Measurements from ENCODE around the gene KNTC1. TPM values are rescaled to one million over a fixed set of nuclear protein-coding genes. Genes with fewer than 3 reads are reported as not detected.

The KNTC1 gene
- total and polyA plus RNA-seq, 2 of the 13 experiments (the other 11 are each of a cell fraction or from before 2014, with no cell fraction given), result 45.1 to 57.6 TPM

DNA sequence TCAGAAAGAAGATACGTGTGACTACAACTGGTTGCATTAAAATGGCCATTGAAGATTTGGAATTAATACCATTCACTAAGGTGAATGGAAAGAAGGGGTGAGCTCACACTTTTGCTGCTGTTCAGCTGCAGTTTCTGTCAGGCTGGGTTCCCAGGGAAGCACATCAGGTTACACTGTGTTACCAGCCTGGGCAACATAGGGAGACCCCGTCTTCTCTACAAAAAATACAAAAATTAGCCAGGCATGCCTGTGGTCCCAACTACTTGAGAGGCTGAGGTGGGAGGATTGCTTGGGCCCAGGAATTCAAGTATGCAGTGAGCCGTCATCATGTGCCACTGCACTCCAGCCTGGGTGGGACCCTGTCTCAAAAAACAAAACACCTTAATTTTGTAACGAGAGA is 13.4 kb upstream of the KNTC1 start:
- POLR2A ChIA-PET, result interaction anchor here (1.3 to 3.3 kb wide), 4 partner anchors 10 to 25 kb away, joined by 5 to 13 read pairs (median 6); partner anchors contain the start of genes KNTC1, RSRC2 and ZCCHC8
- CTCF ChIA-PET (ENCODE audit: low intra/inter-chr PET ratio, low total read pairs), result no interaction called here
- 92% methylated on average over 4 of the region's 4 CpGs for WGBS (ENCODE audit: low lambda C conversion rate)
- no peak for TF ChIP-seq ZSCAN9 (CRISPR knock-in tag; IDR thresholded peaks at IDR 0.05; ENCODE audit: borderline replicate concordance)
- no peak for TF ChIP-seq ZNF282 (IDR thresholded peaks at IDR 0.05; ENCODE audit: partially characterized antibody)
- TF ChIP-seq BHLHE40 (IDR thresholded peaks at IDR 0.05; ENCODE audit: low read length), result no peak
- no peak for TF ChIP-seq U2AF1 (optimal IDR thresholded peaks at IDR 0.05; ENCODE audit: low read depth, low read length)
- TF ChIP-seq, protein P1, sequence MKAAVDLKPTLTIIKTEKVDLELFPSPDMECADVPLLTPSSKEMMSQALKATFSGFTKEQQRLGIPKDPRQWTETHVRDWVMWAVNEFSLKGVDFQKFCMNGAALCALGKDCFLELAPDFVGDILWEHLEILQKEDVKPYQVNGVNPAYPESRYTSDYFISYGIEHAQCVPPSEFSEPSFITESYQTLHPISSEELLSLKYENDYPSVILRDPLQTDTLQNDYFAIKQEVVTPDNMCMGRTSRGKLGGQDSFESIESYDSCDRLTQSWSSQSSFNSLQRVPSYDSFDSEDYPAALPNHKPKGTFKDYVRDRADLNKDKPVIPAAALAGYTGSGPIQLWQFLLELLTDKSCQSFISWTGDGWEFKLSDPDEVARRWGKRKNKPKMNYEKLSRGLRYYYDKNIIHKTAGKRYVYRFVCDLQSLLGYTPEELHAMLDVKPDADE (CRISPR knock-in tag; IDR thresholded peaks at IDR 0.05), result no peak
- peak; percentile 25; the same call in 1 of the 2 replicates for TF ChIP-seq POLR2G (IDR thresholded peaks at IDR 0.05; ENCODE audit: low read depth, low read length)
- TF ChIP-seq XBP1 (CRISPR knock-in tag; IDR thresholded peaks at IDR 0.05), result no peak
- no peak for TF ChIP-seq NFRKB (IDR thresholded peaks at IDR 0.05)
- TF ChIP-seq RBFOX2 (IDR thresholded peaks at IDR 0.05; ENCODE audit: low read depth, low read length), result 0 out of 2 replicates have a peak, but pooled peaks have one; percentile 8
- TF ChIP-seq ZNF33B (CRISPR knock-in tag; IDR thresholded peaks at IDR 0.05), result no peak
- no peak for TF ChIP-seq ZNF430 (CRISPR knock-in tag; IDR thresholded peaks at IDR 0.05)
- TF ChIP-seq, protein P2, sequence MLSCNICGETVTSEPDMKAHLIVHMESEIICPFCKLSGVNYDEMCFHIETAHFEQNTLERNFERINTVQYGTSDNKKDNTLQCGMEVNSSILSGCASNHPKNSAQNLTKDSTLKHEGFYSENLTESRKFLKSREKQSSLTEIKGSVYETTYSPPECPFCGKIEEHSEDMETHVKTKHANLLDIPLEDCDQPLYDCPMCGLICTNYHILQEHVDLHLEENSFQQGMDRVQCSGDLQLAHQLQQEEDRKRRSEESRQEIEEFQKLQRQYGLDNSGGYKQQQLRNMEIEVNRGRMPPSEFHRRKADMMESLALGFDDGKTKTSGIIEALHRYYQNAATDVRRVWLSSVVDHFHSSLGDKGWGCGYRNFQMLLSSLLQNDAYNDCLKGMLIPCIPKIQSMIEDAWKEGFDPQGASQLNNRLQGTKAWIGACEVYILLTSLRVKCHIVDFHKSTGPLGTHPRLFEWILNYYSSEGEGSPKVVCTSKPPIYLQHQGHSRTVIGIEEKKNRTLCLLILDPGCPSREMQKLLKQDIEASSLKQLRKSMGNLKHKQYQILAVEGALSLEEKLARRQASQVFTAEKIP (CRISPR knock-in tag; IDR thresholded peaks at IDR 0.05; ENCODE audit: borderline replicate concordance), result no peak
- 0 out of 2 replicates have a peak, but pooled peaks have one; percentile 33 for TF ChIP-seq ZNF121 (CRISPR knock-in tag; IDR thresholded peaks at IDR 0.05)
- no peak for TF ChIP-seq RFX1 (IDR thresholded peaks at IDR 0.05)
- TF ChIP-seq SSRP1 (CRISPR knock-in tag; IDR thresholded peaks at IDR 0.05), result no peak
- TF ChIP-seq, protein P3, sequence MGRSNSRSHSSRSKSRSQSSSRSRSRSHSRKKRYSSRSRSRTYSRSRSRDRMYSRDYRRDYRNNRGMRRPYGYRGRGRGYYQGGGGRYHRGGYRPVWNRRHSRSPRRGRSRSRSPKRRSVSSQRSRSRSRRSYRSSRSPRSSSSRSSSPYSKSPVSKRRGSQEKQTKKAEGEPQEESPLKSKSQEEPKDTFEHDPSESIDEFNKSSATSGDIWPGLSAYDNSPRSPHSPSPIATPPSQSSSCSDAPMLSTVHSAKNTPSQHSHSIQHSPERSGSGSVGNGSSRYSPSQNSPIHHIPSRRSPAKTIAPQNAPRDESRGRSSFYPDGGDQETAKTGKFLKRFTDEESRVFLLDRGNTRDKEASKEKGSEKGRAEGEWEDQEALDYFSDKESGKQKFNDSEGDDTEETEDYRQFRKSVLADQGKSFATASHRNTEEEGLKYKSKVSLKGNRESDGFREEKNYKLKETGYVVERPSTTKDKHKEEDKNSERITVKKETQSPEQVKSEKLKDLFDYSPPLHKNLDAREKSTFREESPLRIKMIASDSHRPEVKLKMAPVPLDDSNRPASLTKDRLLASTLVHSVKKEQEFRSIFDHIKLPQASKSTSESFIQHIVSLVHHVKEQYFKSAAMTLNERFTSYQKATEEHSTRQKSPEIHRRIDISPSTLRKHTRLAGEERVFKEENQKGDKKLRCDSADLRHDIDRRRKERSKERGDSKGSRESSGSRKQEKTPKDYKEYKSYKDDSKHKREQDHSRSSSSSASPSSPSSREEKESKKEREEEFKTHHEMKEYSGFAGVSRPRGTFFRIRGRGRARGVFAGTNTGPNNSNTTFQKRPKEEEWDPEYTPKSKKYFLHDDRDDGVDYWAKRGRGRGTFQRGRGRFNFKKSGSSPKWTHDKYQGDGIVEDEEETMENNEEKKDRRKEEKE (IDR thresholded peaks at IDR 0.05), result no peak
- TF ChIP-seq, protein P4, sequence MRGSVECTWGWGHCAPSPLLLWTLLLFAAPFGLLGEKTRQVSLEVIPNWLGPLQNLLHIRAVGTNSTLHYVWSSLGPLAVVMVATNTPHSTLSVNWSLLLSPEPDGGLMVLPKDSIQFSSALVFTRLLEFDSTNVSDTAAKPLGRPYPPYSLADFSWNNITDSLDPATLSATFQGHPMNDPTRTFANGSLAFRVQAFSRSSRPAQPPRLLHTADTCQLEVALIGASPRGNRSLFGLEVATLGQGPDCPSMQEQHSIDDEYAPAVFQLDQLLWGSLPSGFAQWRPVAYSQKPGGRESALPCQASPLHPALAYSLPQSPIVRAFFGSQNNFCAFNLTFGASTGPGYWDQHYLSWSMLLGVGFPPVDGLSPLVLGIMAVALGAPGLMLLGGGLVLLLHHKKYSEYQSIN (CRISPR knock-in tag; IDR thresholded peaks at IDR 0.05; ENCODE audit: borderline replicate concordance), result no peak

More for the DNA sequence above, 13.4 kb upstream of the KNTC1 start:
- FAIRE-seq, result no peak
- BruUV-seq (replicated peaks), result no TSS peak
- no peaks in the 10 kb centered on the region for H3K27me3 ChIP-seq (ENCODE audit: control insufficient read depth in 1 of 2, insufficient read depth in 2 of 2, low read length in 2 of 2)
- H3K27ac ChIP-seq (ENCODE audit: extremely low read length, insufficient read depth, low read length), result no peak overlapping the region
- H4K20me1 ChIP-seq (ENCODE audit: insufficient read depth, low read length), result peaks cover 27% of the 10 kb centered on the region
- peaks cover 22 to 92% of the 10 kb centered on the region in 2 experiments for H3K36me3 ChIP-seq (replicated peaks in 1 of 2; ENCODE audit: control insufficient read depth in 1 of 2, insufficient read depth in 2 of 2, low read length in 2 of 2)
- in situ Hi-C loops (cut with HindIII; ENCODE audit: extremely low pct_ligation_motif_present, low pct_unique_long_range_greater_than_20kb), result no loop called here
- H3K4me2 ChIP-seq (ENCODE audit: low read depth, low read length), result no peak overlapping the region
- H3K9me3 ChIP-seq (ENCODE audit: low read length), result no peaks in the 10 kb centered on the region
- DNase-seq (ENCODE audit: low spot score), result no peak
- H3K4me3 ChIP-seq (replicated peaks in 1 of 3; ENCODE audit: insufficient read depth in 1 of 3, low read depth in 2 of 3, low read length in 3 of 3), result no peak overlapping the region
- no peak overlapping the region for H3K9ac ChIP-seq (ENCODE audit: insufficient read depth, low read depth, low read length)
- no peaks in the 10 kb centered on the region for H3K4me1 ChIP-seq (ENCODE audit: insufficient read depth, low read length)
- ATAC-seq, result peak; percentile 33; the same call in 2 of the 3 replicates
- intact Hi-C loops (cut with micrococcal nuclease; ENCODE audit: unreplicated experiment), result no loop called here
- H3K79me2 ChIP-seq (ENCODE audit: insufficient read depth, low read length), result peaks cover 32% of the 10 kb centered on the region
- H2AFZ ChIP-seq (ENCODE audit: low read length), result no peak overlapping the region

Measured in HepG2 (cell line).